Nephron progenitor cell (in vitro differentiated cells): ENCODE measurements around the gene FTSJ3.

Experiments
- DNase-seq: peaks from one replicate; pipeline ENCODE4 v3.0.0; 2021
- H3K27ac Mint-ChIP-seq: 2 replicates; pipeline ENCODE4 v1.8.0; 2021; ENCODE audit warnings: mild to moderate bottlenecking, moderate library complexity, mixed read lengths
- H3K27me3 Mint-ChIP-seq: 2 replicates; pipeline ENCODE4 v1.8.0; 2021; ENCODE audit warnings: mild to moderate bottlenecking, low read depth, mixed read lengths; ENCODE audit not compliant: poor library complexity
- H3K36me3 Mint-ChIP-seq: 2 replicates; pipeline ENCODE4 v1.8.0; 2021; ENCODE audit warnings: low read depth, mixed read lengths
- H3K4me1 Mint-ChIP-seq: 2 replicates; pipeline ENCODE4 v1.8.0; 2021; ENCODE audit warnings: mixed read lengths
- H3K4me3 Mint-ChIP-seq: 2 replicates; pipeline ENCODE4 v1.8.0; 2021; ENCODE audit warnings: mild to moderate bottlenecking, moderate library complexity, mixed read lengths
- H3K9me3 Mint-ChIP-seq: 2 replicates; pipeline ENCODE4 v1.8.0; 2021; ENCODE audit warnings: mild to moderate bottlenecking, moderate library complexity, mixed read lengths
- TF ChIP-seq, protein P1 (sequence below): fragments of 200-600 bp; sonication (generic); IDR thresholded peaks from 2 replicates; pipeline ENCODE4 v1.5.0; 2021; ENCODE audit warnings: antibody characterized with exemption

The FTSJ3 gene

DNA sequence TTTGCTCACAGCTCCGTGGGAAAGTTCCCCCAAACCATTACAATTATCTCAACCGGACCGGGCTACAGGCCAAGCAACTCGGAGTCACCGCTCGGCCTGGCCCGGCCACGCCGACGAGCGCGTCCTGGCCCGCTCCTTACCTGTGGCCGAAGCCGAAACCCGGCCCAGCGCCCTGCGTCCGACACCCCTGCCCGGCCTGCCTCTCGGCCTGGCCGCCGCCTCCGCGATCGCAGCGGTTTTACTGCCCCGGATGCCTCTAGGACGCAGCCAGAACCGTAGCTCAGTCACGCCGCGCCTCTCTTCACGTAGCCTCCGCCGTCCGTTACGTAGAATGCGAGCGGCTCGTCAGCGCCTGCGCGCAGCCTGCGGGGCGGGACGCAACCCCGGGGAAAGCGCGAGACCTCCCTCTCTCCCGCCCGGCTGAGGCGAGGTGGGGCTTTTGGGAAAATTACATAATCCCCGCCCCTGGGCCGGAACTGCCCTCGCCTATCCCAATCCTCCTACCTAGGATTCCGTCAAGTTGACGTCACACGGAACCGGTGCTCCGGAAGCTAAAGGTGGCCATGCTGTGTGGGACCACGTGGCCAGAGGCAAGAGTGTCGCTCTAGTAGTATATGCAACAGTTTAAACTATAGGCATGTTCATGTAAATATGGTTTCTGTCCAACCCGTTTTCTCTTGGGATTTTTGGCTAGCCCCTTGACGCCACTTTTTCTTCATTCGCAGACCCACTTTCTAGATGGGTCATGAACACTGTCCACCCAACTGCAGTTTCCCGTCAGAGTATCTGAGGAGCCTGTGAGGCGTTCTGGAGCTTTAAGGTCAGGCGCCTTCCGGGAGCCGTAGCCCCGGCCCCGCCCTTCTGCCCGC, 54.0 kb downstream of the FTSJ3 start, which contains the start of gene CCDC47:
Gene CCDC47, minus strand, starts transcription at position 326 of the 869 bp plus-strand sequence. CDS start 7,422 bp downstream, outside the sequence.
- Mint-ChIP-seq H3K9me3 (no peaks in the 10 kb centered on the region), H3K27ac (peak within 1 kb of the TSS; percentile 100), H3K36me3 (peaks cover 20% of the 10 kb centered on the region), H3K4me3 (peak within 1 kb of the TSS; percentile 100), H3K4me1 (peaks cover 37% of the 10 kb centered on the region), H3K27me3 (peaks cover 3% of the 10 kb centered on the region)
- peak; percentile 96 for DNase-seq
- TF ChIP-seq, protein P1, sequence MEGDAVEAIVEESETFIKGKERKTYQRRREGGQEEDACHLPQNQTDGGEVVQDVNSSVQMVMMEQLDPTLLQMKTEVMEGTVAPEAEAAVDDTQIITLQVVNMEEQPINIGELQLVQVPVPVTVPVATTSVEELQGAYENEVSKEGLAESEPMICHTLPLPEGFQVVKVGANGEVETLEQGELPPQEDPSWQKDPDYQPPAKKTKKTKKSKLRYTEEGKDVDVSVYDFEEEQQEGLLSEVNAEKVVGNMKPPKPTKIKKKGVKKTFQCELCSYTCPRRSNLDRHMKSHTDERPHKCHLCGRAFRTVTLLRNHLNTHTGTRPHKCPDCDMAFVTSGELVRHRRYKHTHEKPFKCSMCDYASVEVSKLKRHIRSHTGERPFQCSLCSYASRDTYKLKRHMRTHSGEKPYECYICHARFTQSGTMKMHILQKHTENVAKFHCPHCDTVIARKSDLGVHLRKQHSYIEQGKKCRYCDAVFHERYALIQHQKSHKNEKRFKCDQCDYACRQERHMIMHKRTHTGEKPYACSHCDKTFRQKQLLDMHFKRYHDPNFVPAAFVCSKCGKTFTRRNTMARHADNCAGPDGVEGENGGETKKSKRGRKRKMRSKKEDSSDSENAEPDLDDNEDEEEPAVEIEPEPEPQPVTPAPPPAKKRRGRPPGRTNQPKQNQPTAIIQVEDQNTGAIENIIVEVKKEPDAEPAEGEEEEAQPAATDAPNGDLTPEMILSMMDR, result no peak

DNA sequence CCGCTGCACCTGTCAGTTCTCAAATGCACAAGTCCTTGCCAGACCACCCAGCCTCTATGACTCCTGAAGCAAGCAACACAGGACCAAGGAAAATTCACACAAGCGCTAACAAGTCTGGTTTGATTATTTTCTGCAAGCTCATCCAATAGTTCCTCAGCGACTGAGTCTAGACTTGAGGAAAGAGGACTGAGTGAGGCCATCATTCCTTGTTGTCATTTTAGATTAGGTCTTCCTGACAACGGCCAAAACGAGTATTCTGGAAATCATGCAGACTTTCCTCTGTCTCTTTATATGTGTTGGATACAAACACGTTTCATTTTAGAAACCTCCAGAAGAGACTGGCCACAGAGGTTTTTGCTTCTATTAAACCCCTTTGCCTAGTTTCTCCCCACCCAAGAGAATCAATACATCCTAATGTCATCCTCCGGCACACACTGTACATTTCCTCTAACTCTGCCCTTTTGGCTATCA, 54.6 kb downstream of the FTSJ3 start:
- DNase-seq, result no peak
- peaks cover 14% of the 10 kb centered on the region for H3K36me3 Mint-ChIP-seq
- H3K4me3 Mint-ChIP-seq, result peak overlapping the region; percentile 100
- no peaks in the 10 kb centered on the region for H3K9me3 Mint-ChIP-seq
- H3K27me3 Mint-ChIP-seq, result peaks cover 3% of the 10 kb centered on the region
- TF ChIP-seq, protein P1, result no peak
- H3K27ac Mint-ChIP-seq, result peak overlapping the region; percentile 100
- peaks cover 39% of the 10 kb centered on the region for H3K4me1 Mint-ChIP-seq
